Smooth muscle cell (in vitro differentiated cells): Measurements from ENCODE around the gene KDM8. TPM values are rescaled to one million over a fixed set of nuclear protein-coding genes. Genes with fewer than 3 reads are reported as not detected.

Experiments used
- DNase-seq: peaks from one replicate; lab custom pipeline; 2025; ENCODE audit not compliant: unreplicated experiment; lab: John Stamatoyannopoulos, UW
- H2AFZ ChIP-seq: fragments of 200-600 bp; sonication (generic); 2 replicates; pipeline ENCODE4 v1.6.0; 2016; ENCODE audit warnings: antibody characterized with exemption, low read depth, mild to moderate bottlenecking
- H3F3A ChIP-seq: fragments of 200-600 bp; sonication (generic); 2 replicates; pipeline ENCODE4 v1.6.0; 2017; ENCODE audit warnings: antibody characterized with exemption, low read depth
- H3K27ac ChIP-seq: fragments of 200-600 bp; sonication (generic); 2 replicates; pipeline ENCODE4 v1.5.1; 2016; ENCODE audit warnings: low read depth, mild to moderate bottlenecking
- H3K27me3 ChIP-seq: fragments of 200-600 bp; sonication (generic); 2 replicates; pipeline ENCODE4 v1.6.1; 2016; ENCODE audit warnings: low read depth, mild to moderate bottlenecking
- H3K36me3 ChIP-seq: fragments of 200-600 bp; sonication (generic); 2 replicates; pipeline ENCODE4 v1.5.1; 2016; ENCODE audit warnings: low read depth
- H3K4me1 ChIP-seq: fragments of 200-600 bp; sonication (generic); 2 replicates; pipeline ENCODE4 v1.5.1; 2016; ENCODE audit warnings: low read depth
- H3K4me2 ChIP-seq: fragments of 200-600 bp; sonication (generic); 2 replicates; pipeline ENCODE4 v1.6.0; 2016; ENCODE audit warnings: mild to moderate bottlenecking
- H3K4me3 ChIP-seq: fragments of 200-600 bp; sonication (generic); 2 replicates; pipeline ENCODE4 v1.5.1; 2016; ENCODE audit warnings: mild to moderate bottlenecking
- H3K79me2 ChIP-seq: fragments of 200-600 bp; sonication (generic); 2 replicates; pipeline ENCODE4 v1.6.0; 2016; ENCODE audit warnings: low read depth, mild to moderate bottlenecking
- H3K9ac ChIP-seq: fragments of 200-600 bp; sonication (generic); 2 replicates; pipeline ENCODE4 v1.6.0; 2016; ENCODE audit warnings: low read depth
- H3K9me3 ChIP-seq: fragments of 200-600 bp; sonication (generic); replicated peaks from 2 replicates; pipeline ENCODE4 v1.5.1; 2016; ENCODE audit warnings: low read depth
- H4K20me1 ChIP-seq: fragments of 200-600 bp; sonication (generic); 2 replicates; pipeline ENCODE4 v1.6.0; 2016; ENCODE audit warnings: low read depth
- CTCF ChIP-seq: fragments of 200-600 bp; sonication (generic); IDR thresholded peaks from 2 replicates; pipeline ENCODE4 v1.5.1; 2017; ENCODE audit warnings: borderline replicate concordance, mild to moderate bottlenecking, antibody characterized with exemption; ENCODE audit not compliant: insufficient read depth, poor library complexity, severe bottlenecking
- WGBS: methylation state at CpG from one replicate; pipeline ENCODE4 v1.1.7; 2016; ENCODE audit warnings: low lambda C conversion rate; 5-methylcytosine and 5-hydroxymethylcytosine counted together
- polyA plus RNA-seq: library from polyadenylated mRNA; unstranded; fragments of >200 nt; fragmentation: Nextera tagmentation; extraction: Ambion mirVana; gene quantifications from 2 replicates; pipeline ENCODE4 v1.2.1, GENCODE V29; 2016
- total RNA-seq: library from RNA; depleted of rRNA; stranded (reverse); fragments of >200 nt; gene quantifications from 2 replicates; pipeline ENCODE4 v1.2.3, GENCODE V29; 2014

Gene KDM8
- total and polyA plus RNA-seq, 2 experiments from 2014 or later: 0.81 to 3.5 TPM

GRCh38 chr16:27226476-27226875 lies 23.1 kb downstream of the KDM8 start:
- H3K27ac ChIP-seq: no peak overlapping the region
- no peaks in the 10 kb centered on the region for H3F3A ChIP-seq
- DNase-seq: no peak
- no peaks in the 10 kb centered on the region for H3K27me3 ChIP-seq
- H3K4me3 ChIP-seq: no peak overlapping the region
- no peaks in the 10 kb centered on the region for H3K36me3 ChIP-seq
- H2AFZ ChIP-seq: no peak overlapping the region
- no peak overlapping the region for H3K4me2 ChIP-seq
- no peak overlapping the region for H3K9ac ChIP-seq
- no peaks in the 10 kb centered on the region for H3K4me1 ChIP-seq
- H4K20me1 ChIP-seq: no peaks in the 10 kb centered on the region
- no peaks in the 10 kb centered on the region for H3K79me2 ChIP-seq
- H3K9me3 ChIP-seq: no peaks in the 10 kb centered on the region
- TF ChIP-seq CTCF: no peak
- 91% methylated on average over 18 of the region's 20 CpGs for WGBS

- Histone ChIP-seq H3K4me1 (no peaks in the 10 kb centered on the region), H3F3A (no peaks in the 10 kb centered on the region), H2AFZ (no peak overlapping the region), H3K36me3 (no peaks in the 10 kb centered on the region), H3K79me2 (no peaks in the 10 kb centered on the region), H3K4me3 (no peak overlapping the region), H3K9me3 (no peaks in the 10 kb centered on the region), H3K27ac (no peak overlapping the region), H3K9ac (no peak overlapping the region), H4K20me1 (no peaks in the 10 kb centered on the region), H3K4me2 (no peak overlapping the region), H3K27me3 (no peaks in the 10 kb centered on the region)
- TF ChIP-seq CTCF: no peak
- WGBS: 99% methylated on average over 16 of the region's 16 CpGs
- no peak for DNase-seq
Measured at GRCh38 chr16:27226976-27227705, 23.8 kb downstream of the KDM8 start.

GRCh38 chr16:27228045-27228444 lies 24.7 kb downstream of the KDM8 start:
- Histone ChIP-seq H2AFZ (no peak overlapping the region), H3K4me1 (no peaks in the 10 kb centered on the region), H3K36me3 (no peaks in the 10 kb centered on the region), H3F3A (no peaks in the 10 kb centered on the region), H3K79me2 (no peaks in the 10 kb centered on the region), H3K9ac (no peak overlapping the region), H3K27me3 (no peaks in the 10 kb centered on the region), H3K27ac (no peak overlapping the region), H3K4me3 (no peak overlapping the region), H4K20me1 (no peaks in the 10 kb centered on the region), H3K4me2 (no peak overlapping the region), H3K9me3 (no peaks in the 10 kb centered on the region)
- no peak for DNase-seq
- WGBS: 91% methylated on average over 12 of the region's 12 CpGs
- TF ChIP-seq CTCF: no peak
